ENCODE data around the gene EXO1. TPM values are rescaled to one million over a fixed set of nuclear protein-coding genes. Genes with fewer than 3 reads are reported as not detected.
"Not testable (repeated sequence)": the region's sequence is repeated elsewhere in the genome, so short reads cannot be mapped to it uniquely, and the experiment has no call there.

The EXO1 gene
- total RNA-seq, 2 experiments from 2014 or later = 29.0 to 32.7 TPM

DNA sequence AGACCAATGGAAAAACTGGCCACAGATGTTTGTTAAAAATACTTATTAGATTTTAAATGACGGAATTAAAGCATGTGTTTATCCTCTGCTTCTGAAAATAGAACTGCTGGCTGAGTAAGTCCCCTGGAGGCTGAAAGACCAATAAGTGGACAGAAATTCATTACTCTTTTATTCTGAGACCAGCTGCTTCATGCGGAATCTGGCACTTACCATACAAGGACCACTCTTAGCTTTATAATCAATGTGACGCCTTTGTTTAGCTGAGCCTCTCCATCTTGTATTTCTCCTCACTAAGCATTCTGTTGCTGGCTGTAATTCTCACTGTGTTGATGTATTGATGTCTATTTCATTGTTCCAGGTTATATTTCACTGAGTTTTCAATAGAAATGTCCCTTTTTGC is 6.3 kb upstream of the EXO1 start:
- Mint-ChIP-seq H3K27ac (no peak overlapping the region), H3K27me3 (peaks cover 9% of the 10 kb centered on the region), H3K4me1 (peaks cover 8% of the 10 kb centered on the region), H3K36me3 (no peaks in the 10 kb centered on the region), H3K9me3 (no peaks in the 10 kb centered on the region), H3K4me3 (no peak overlapping the region)
- DNase-seq (no peak), ATAC-seq (ENCODE audit: low read depth) (no peak)
- POLR2A ChIA-PET = interaction anchor here (1.3 kb wide), 1 partner anchor 201 kb away, joined by 3 read pairs; the partner anchor contains the start of genes CHML and OPN3

GRCh38 chr1:241842565-241842964 is 5.4 kb upstream of the EXO1 start:
- no peaks in the 10 kb centered on the region for H3K9me3 Mint-ChIP-seq
- no peak for DNase-seq
- H3K4me3 Mint-ChIP-seq = no peak overlapping the region
- H3K27me3 Mint-ChIP-seq = peaks cover 7% of the 10 kb centered on the region
- no peak overlapping the region for H3K27ac Mint-ChIP-seq
- H3K36me3 Mint-ChIP-seq = no peaks in the 10 kb centered on the region
- peaks cover 15% of the 10 kb centered on the region for H3K4me1 Mint-ChIP-seq
- no peak for ATAC-seq (ENCODE audit: low read depth)
- POLR2A ChIA-PET = interaction anchor here (1.3 kb wide), 1 partner anchor 202 kb away, joined by 3 read pairs; the partner anchor contains the start of genes CHML and OPN3

DNA sequence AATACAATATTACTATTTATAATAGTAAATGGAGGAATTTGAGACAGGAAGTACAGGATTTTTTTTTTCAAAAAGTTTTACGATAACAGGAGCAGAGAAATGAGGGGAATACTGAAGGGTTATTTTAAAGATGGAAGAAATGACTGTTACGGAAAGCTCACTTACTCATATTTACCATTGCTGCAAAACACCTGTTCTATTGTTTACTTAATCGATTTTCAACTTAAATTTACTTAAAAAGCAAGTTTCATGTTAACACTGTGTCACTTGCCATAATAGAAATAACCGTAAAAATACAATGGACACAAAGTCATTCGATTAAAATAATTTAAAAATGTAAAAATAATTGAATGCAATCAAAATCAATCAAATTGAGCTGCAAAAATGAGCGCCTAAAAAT is 3.4 kb upstream of the EXO1 start:
- Mint-ChIP-seq H3K27ac (no peak overlapping the region), H3K27me3 (peaks cover 3% of the 10 kb centered on the region), H3K9me3 (no peaks in the 10 kb centered on the region), H3K4me3 (no peak overlapping the region), H3K4me1 (peaks cover 20% of the 10 kb centered on the region), H3K36me3 (peaks cover 7% of the 10 kb centered on the region)
- POLR2A ChIA-PET = no interaction called here
- no peak for DNase-seq
- ATAC-seq (ENCODE audit: low read depth) = no peak

GRCh38 chr1:241846375-241846774 is 1.6 kb upstream of the EXO1 start:
- Mint-ChIP-seq H3K27ac (no peak overlapping the region), H3K36me3 (peaks cover 10% of the 10 kb centered on the region), H3K4me1 (peaks cover 23% of the 10 kb centered on the region), H3K27me3 (peaks cover 3% of the 10 kb centered on the region), H3K9me3 (no peaks in the 10 kb centered on the region), H3K4me3 (peak overlapping the region; percentile 97)
- POLR2A ChIA-PET = no interaction called here
- DNase-seq (no peak), ATAC-seq (ENCODE audit: low read depth) (no peak)

DNA sequence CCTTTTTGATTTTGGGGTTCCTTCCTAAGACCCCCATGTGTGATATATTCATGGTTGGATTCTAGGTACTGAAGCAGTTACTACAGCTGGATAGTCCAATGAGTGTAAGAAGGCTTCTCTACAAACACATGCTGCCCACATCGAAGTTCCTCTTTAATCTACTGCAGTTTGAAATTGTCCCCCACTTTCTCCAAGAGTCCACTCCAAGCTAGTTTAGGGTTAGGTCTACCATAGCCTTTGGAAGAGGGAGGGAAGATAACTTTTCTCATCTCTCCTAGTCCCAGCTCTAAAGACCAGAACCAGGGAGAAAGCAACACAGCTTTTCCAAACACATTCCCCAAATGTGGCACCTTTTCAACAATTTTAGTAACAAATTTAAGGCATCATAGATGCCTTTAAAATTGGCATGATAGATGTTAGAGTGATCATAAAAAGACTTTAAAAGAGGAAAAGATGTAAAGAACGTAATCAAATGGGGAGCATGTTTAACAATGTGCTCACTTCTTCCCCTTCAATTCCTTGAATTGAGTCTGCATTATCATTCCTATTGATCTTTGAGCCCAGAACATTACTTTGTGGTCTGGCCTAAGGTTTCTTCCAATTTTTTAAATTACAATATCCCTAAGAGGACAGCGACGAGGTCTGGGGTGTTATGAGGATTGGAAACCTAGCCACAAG is 1.0 kb upstream of the EXO1 start:
- Mint-ChIP-seq H3K36me3 (peaks cover 10% of the 10 kb centered on the region), H3K27me3 (peaks cover 1% of the 10 kb centered on the region), H3K27ac (peak overlapping the region; percentile 99), H3K9me3 (no peaks in the 10 kb centered on the region), H3K4me1 (peaks cover 23% of the 10 kb centered on the region), H3K4me3 (peak overlapping the region; percentile 97)
- DNase-seq = no peak
- POLR2A ChIA-PET = interaction anchor here (1.1 to 1.6 kb wide), 2 partner anchors 170 to 206 kb away, joined by 3 to 11 read pairs; partner anchors contain the start of genes CHML and OPN3
- no peak for ATAC-seq (ENCODE audit: low read depth)

DNA sequence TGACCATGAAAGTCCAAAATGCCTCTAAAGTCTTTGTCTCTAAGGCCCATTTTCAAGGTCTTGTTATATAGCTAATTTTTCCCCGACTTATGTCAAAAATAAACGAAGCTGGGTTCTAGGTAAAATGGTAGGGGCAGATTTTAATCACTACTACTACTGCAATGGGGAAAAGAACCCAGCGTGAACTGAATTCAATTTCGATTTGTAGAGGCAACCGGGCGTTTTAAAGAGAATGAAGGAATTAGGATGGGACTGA is 536 bp upstream of the EXO1 start:
- POLR2A ChIA-PET = interaction anchor here (1.0 to 1.6 kb wide), 3 partner anchors 19 to 207 kb away, joined by 3 to 11 read pairs (median 3); partner anchors contain the start of genes CHML and OPN3
- Mint-ChIP-seq H3K9me3 (no peaks in the 10 kb centered on the region), H3K27me3 (no peaks in the 10 kb centered on the region), H3K36me3 (peaks cover 10% of the 10 kb centered on the region), H3K27ac (peak overlapping the region; percentile 99), H3K4me1 (peaks cover 23% of the 10 kb centered on the region), H3K4me3 (peak overlapping the region; percentile 97)
- no peak for DNase-seq
- no peak for ATAC-seq (ENCODE audit: low read depth)

GRCh38 chr1:241848686-241849344 is 811 bp downstream of the EXO1 start:
- H3K27ac Mint-ChIP-seq = peak overlapping the region; percentile 99
- POLR2A ChIA-PET = interaction anchor here (1.3 to 1.6 kb wide), 3 partner anchors 208 to 238 kb away, joined by 3 to 11 read pairs (median 3); partner anchors contain the start of genes CHML and OPN3

GRCh38 chr1:241849345-241849695 is 1.3 kb downstream of the EXO1 start:
- Mint-ChIP-seq H3K36me3 (peaks cover 23% of the 10 kb centered on the region), H3K27ac (peak overlapping the region; percentile 99), H3K4me1 (peaks cover 25% of the 10 kb centered on the region), H3K9me3 (no peaks in the 10 kb centered on the region), H3K4me3 (peak overlapping the region; percentile 97), H3K27me3 (no peaks in the 10 kb centered on the region)
- DNase-seq (no peak), ATAC-seq (ENCODE audit: low read depth) (no peak)
- POLR2A ChIA-PET = interaction anchor here (1.3 to 1.5 kb wide), 2 partner anchors 209 to 238 kb away, joined by 3 read pairs; partner anchors contain the start of genes CHML and OPN3

More at GRCh38 chr1:241848686-241849344, 811 bp downstream of the EXO1 start:
- peak overlapping the region; percentile 97 for H3K4me3 Mint-ChIP-seq
- no peaks in the 10 kb centered on the region for H3K27me3 Mint-ChIP-seq
- no peaks in the 10 kb centered on the region for H3K9me3 Mint-ChIP-seq
- no peak for DNase-seq
- peaks cover 25% of the 10 kb centered on the region for H3K4me1 Mint-ChIP-seq
- H3K36me3 Mint-ChIP-seq = peaks cover 19% of the 10 kb centered on the region
- no peak for ATAC-seq (ENCODE audit: low read depth)

GRCh38 chr1:241855545-241856140 is 7.6 kb downstream of the EXO1 start:
- POLR2A ChIA-PET; ATAC-seq (ENCODE audit: low read depth); H3K9me3 Mint-ChIP-seq; H3K27ac Mint-ChIP-seq; H3K4me3 Mint-ChIP-seq; H3K4me1 Mint-ChIP-seq; H3K27me3 Mint-ChIP-seq; DNase-seq: not testable (repeated sequence)
- H3K36me3 Mint-ChIP-seq = peaks cover 26% of the 10 kb centered on the region

DNA sequence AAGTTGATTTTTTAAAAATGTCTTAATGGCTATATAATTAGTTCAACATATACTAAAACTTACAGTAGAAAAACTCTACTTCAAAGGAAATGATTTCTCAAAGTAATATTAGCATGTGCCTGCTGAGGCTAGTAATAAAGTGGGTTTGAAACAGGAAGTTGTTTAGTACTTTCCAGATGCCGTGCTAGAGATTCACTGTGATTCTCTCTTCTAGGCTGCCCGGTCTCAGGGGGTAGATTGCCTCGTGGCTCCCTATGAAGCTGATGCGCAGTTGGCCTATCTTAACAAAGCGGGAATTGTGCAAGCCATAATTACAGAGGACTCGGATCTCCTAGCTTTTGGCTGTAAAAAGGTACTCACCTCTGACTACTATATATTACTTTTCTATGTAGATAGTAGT is 9.1 kb downstream of the EXO1 start:
- Mint-ChIP-seq H3K9me3 (no peaks in the 10 kb centered on the region), H3K27ac (no peak overlapping the region), H3K4me1 (peaks cover 6% of the 10 kb centered on the region), H3K4me3 (no peak overlapping the region), H3K27me3 (no peaks in the 10 kb centered on the region), H3K36me3 (peaks cover 29% of the 10 kb centered on the region)
- POLR2A ChIA-PET = no interaction called here
- DNase-seq = no peak
- no peak for ATAC-seq (ENCODE audit: low read depth)

DNA sequence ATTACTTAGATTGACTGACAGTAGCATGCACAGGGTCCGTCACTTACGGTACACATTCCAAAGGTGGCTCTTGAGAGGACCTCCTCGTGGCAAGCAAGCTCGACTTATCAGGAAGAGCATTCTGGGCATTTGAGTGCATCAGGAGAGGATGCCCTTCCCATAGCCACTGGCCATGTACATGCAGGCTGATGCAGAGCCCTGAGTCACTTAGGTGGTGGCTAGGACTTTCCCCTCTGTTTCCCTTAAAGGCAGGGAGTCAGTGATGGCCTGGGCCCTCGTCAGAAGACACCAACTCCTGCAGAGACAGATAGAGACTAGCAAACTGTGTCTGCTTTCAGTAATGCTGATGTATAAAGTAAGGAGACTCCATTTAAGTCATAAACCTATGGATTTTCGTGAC is 12.9 kb downstream of the EXO1 start:
- ATAC-seq (ENCODE audit: low read depth) (no peak), DNase-seq (no peak)
- H3K4me1 Mint-ChIP-seq = peaks cover 2% of the 10 kb centered on the region
- POLR2A ChIA-PET = interaction anchor here (0.6 to 0.7 kb wide), 2 partner anchors 32 to 36 kb away, joined by 3 read pairs; no protein-coding TSS in a partner anchor
- peaks cover 29% of the 10 kb centered on the region for H3K36me3 Mint-ChIP-seq
- no peaks in the 10 kb centered on the region for H3K27me3 Mint-ChIP-seq
- no peaks in the 10 kb centered on the region for H3K9me3 Mint-ChIP-seq
- no peak overlapping the region for H3K27ac Mint-ChIP-seq
- H3K4me3 Mint-ChIP-seq = no peak overlapping the region

DNA sequence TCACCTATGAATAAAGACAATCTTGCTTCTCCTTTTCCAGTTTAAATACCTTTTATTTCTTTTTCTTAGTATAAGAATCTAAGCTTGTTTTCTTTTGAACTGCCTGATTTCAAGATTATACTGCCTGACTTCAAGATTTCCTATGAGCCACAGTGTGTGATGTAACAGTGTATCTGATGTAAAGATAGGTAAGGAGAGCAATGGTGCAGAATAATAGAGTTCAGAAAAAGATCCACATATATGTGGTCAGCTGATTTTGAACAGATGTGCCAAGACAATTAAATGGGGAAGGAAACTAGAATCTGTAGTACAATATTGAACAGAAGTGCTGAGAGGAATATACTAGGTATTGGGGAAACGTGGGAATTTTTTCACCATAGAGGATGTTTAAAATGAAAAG is 21.0 kb downstream of the EXO1 start:
- H3K36me3 Mint-ChIP-seq = peaks cover 48% of the 10 kb centered on the region
- no peak for ATAC-seq (ENCODE audit: low read depth)
- no peak overlapping the region for H3K27ac Mint-ChIP-seq
- DNase-seq = no peak
- no peaks in the 10 kb centered on the region for H3K27me3 Mint-ChIP-seq
- POLR2A ChIA-PET = no interaction called here
- no peak overlapping the region for H3K4me3 Mint-ChIP-seq
- no peaks in the 10 kb centered on the region for H3K9me3 Mint-ChIP-seq
- peaks cover 4% of the 10 kb centered on the region for H3K4me1 Mint-ChIP-seq

DNA sequence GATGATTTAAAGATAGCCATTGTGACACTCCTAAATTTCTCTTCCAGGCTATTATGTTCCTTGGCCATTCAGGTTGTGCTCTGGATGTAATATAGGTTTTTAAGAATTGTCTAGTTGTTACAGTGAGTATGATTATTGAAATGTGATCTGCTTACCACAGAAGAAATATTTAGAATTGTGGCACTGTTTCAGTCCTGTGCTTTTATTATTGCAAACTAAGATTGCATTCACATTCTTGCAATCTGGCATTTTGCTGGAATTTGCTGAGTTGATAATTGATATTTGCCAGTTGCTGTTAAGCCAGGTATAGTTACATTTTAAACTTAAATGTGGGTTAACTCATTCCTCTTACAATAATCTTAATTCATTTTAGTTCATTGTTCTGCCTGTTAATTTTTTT is 22.3 kb downstream of the EXO1 start:
- ATAC-seq (ENCODE audit: low read depth) (no peak), DNase-seq (no peak)
- Mint-ChIP-seq H3K4me1 (peaks cover 2% of the 10 kb centered on the region), H3K27me3 (no peaks in the 10 kb centered on the region), H3K9me3 (no peaks in the 10 kb centered on the region), H3K4me3 (no peak overlapping the region), H3K27ac (no peak overlapping the region), H3K36me3 (peaks cover 42% of the 10 kb centered on the region)
- POLR2A ChIA-PET = no interaction called here

Measured in activated naive CD8-positive, alpha-beta T cell treated with anti-CD3 and anti-CD28 coated beads, Interleukin-2, amount 10 ng/mL, durations not matched to agents 7 days and 5 days (primary cell).